ENCODE data around the gene SYT12. TPM values are rescaled to one million over a fixed set of nuclear protein-coding genes. Genes with fewer than 3 reads are reported as not detected.

The SYT12 gene
- total and polyA plus RNA-seq, 2 of the 4 experiments (the other 2 are of a cell fraction) = 0.54 to 0.74 TPM

- no peak overlapping the region for H3K9ac ChIP-seq (ENCODE audit: low read depth, low read length)
- 89% methylated on average over 4 of the region's 6 CpGs; no CpG with 5 or more reads in 1 of the 2 experiments for WGBS, 2 experiments (ENCODE audit: extremely low coverage in 2 of 2, insufficient read length in 1 of 2)
- BruUV-seq (replicated peaks) = no TSS peak
- no peak overlapping the region for H4K5ac ChIP-seq (ENCODE audit: low read depth, low read length)
- no peak overlapping the region for H4K91ac ChIP-seq (ENCODE audit: insufficient read depth, low read depth, low read length)
- H3K4ac ChIP-seq (ENCODE audit: low read depth, low read length) = no peak overlapping the region
- no peak overlapping the region for H2BK20ac ChIP-seq (ENCODE audit: low read depth, low read length)
- H3K14ac ChIP-seq (replicated peaks; ENCODE audit: low read depth, low read length) = no peak overlapping the region
- H3K4me1 ChIP-seq (ENCODE audit: control insufficient read depth, insufficient read depth, low read length) = no peaks in the 10 kb centered on the region
- H3K4me2 ChIP-seq (ENCODE audit: low read depth, low read length) = no peak overlapping the region
- no peak overlapping the region for H2BK15ac ChIP-seq (ENCODE audit: low read depth, low read length)
- H3K9me3 ChIP-seq (ENCODE audit: control insufficient read depth, insufficient read depth, low read length) = no peaks in the 10 kb centered on the region
- H3K4me3 ChIP-seq (ENCODE audit: insufficient read depth, low read depth, low read length) = no peak overlapping the region
- intact Hi-C loops (cut with micrococcal nuclease) (no loop called here), dilution Hi-C loops (cut with HindIII; ENCODE audit: low sequenced_read_pairs, unreplicated experiment) (no loop called here), in situ Hi-C loops (cut with MboI; ENCODE audit: low sequenced_read_pairs) (no loop called here)
- H4K20me1 ChIP-seq (ENCODE audit: insufficient read depth, low read length) = no peaks in the 10 kb centered on the region
- no peak overlapping the region for H2BK5ac ChIP-seq (ENCODE audit: low read depth, low read length, poor library complexity, severe bottlenecking)
- no peak overlapping the region for H2AFZ ChIP-seq (replicated peaks; ENCODE audit: low read length, poor library complexity)
- no peaks in the 10 kb centered on the region for H3K79me1 ChIP-seq (ENCODE audit: low read depth in 1 of 2, low read length in 2 of 2)
- H4K8ac ChIP-seq (ENCODE audit: low read depth in 2 of 2, low read length in 2 of 2) = no peak overlapping the region
- H3K27ac ChIP-seq (ENCODE audit: insufficient read depth, low read length) = no peak overlapping the region
- no peak overlapping the region for H2AK9ac ChIP-seq (replicated peaks; ENCODE audit: low read depth, low read length, poor library complexity)
- TF ChIP-seq USF2 (IDR thresholded peaks at IDR 0.05; ENCODE audit: low read depth, low read length) = no peak
- no peak for TF ChIP-seq RCOR1 (IDR thresholded peaks at IDR 0.05; ENCODE audit: insufficient replicate concordance, low read length)
- TF ChIP-seq MXI1 (IDR thresholded peaks at IDR 0.05; ENCODE audit: borderline replicate concordance, low read depth, low read length) = no peak
- TF ChIP-seq CTCF (conservative IDR thresholded peaks at IDR 0.05; ENCODE audit: low read depth, low read length) = no peak
- TF ChIP-seq CEBPB (IDR thresholded peaks at IDR 0.05; ENCODE audit: low read depth, low read length) = no peak
- TF ChIP-seq SMC3 (IDR thresholded peaks at IDR 0.05; ENCODE audit: low read depth, low read length) = no peak
- TF ChIP-seq ELK1 (IDR thresholded peaks at IDR 0.05; ENCODE audit: borderline replicate concordance, low read depth, low read length) = no peak
- no peak for TF ChIP-seq CHD1 (IDR thresholded peaks at IDR 0.05; ENCODE audit: low read depth, low read length)
- no peak for TF ChIP-seq MAFK (IDR thresholded peaks at IDR 0.05; ENCODE audit: low read depth, low read length)
- TF ChIP-seq FOS (IDR thresholded peaks at IDR 0.05; ENCODE audit: low read depth, low read length) = no peak
- TF ChIP-seq NFE2L2 (IDR thresholded peaks at IDR 0.05; ENCODE audit: low read depth, low read length) = no peak
- no peak overlapping the region for H3K56ac ChIP-seq (ENCODE audit: extremely low read depth, insufficient read depth, low read length)
- DNase-seq (no peak), ATAC-seq (ENCODE audit: low read depth) (no peak; the same call in 1 of the 2 replicates)
- H2AK5ac ChIP-seq (ENCODE audit: low read depth, low read length) = no peak overlapping the region
- no peak overlapping the region for H2BK120ac ChIP-seq (ENCODE audit: low read depth, low read length)
- H3K9me1 ChIP-seq (ENCODE audit: insufficient read depth, low read length) = no peaks in the 10 kb centered on the region; the same call in 1 of the 2 replicates
- POLR2A ChIA-PET (ENCODE audit: unreplicated experiment) = no interaction called here
- H3K23ac ChIP-seq (ENCODE audit: low read depth, low read length) = no peak overlapping the region
- peaks cover 9% of the 10 kb centered on the region for H3K27me3 ChIP-seq (ENCODE audit: control insufficient read depth, insufficient read depth, low read length)
- no peaks in the 10 kb centered on the region for H3K36me3 ChIP-seq (ENCODE audit: control insufficient read depth, insufficient read depth, low read length)
- CTCF ChIA-PET = no interaction called here
- H3K18ac ChIP-seq (ENCODE audit: low read depth, low read length) = no peak overlapping the region
Observed at GRCh38 chr11:67099831-67100324, 76.9 kb downstream of the SYT12 start.
